ENCODE measurements around the gene TET2.

DNA sequence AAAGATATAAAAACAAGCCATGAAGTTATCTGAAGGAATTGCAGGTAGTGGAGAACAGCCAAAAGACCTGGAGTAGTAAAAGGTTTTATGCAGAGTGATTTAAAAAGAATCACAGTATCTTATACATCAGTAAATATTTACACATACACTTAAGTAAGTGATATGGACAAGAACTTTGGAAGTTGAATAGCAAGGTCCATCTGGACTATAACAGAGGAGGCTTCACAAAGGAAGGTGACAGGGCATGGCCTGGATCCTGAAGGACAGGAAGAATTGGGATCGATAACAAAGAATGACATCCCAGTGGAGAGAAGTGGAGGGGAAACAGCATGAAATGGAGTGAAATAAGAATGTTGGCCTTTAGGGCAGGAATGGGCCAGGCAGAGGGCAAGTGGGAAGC is 46.2 kb downstream of the TET2 start:
- no peak for TF ChIP-seq POLR2A (IDR thresholded peaks at IDR 0.05; ENCODE audit: low read depth, low read length)
- no peak for TF ChIP-seq CEBPB (IDR thresholded peaks at IDR 0.05; ENCODE audit: low read depth, low read length)
- TF ChIP-seq, protein P1, sequence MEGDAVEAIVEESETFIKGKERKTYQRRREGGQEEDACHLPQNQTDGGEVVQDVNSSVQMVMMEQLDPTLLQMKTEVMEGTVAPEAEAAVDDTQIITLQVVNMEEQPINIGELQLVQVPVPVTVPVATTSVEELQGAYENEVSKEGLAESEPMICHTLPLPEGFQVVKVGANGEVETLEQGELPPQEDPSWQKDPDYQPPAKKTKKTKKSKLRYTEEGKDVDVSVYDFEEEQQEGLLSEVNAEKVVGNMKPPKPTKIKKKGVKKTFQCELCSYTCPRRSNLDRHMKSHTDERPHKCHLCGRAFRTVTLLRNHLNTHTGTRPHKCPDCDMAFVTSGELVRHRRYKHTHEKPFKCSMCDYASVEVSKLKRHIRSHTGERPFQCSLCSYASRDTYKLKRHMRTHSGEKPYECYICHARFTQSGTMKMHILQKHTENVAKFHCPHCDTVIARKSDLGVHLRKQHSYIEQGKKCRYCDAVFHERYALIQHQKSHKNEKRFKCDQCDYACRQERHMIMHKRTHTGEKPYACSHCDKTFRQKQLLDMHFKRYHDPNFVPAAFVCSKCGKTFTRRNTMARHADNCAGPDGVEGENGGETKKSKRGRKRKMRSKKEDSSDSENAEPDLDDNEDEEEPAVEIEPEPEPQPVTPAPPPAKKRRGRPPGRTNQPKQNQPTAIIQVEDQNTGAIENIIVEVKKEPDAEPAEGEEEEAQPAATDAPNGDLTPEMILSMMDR (conservative IDR thresholded peaks at IDR 0.05; ENCODE audit: low read depth, low read length): no peak
- no peak for TF ChIP-seq SMC3 (IDR thresholded peaks at IDR 0.05; ENCODE audit: low read depth, low read length)
- TF ChIP-seq NFE2L2 (IDR thresholded peaks at IDR 0.05; ENCODE audit: low read depth, low read length): no peak
- TF ChIP-seq CHD1 (IDR thresholded peaks at IDR 0.05; ENCODE audit: low read depth, low read length): no peak
- TF ChIP-seq BHLHE40 (IDR thresholded peaks at IDR 0.05; ENCODE audit: low read depth, low read length): no peak
- no peak for TF ChIP-seq MAZ (IDR thresholded peaks at IDR 0.05; ENCODE audit: borderline replicate concordance, low read depth, low read length)
- TF ChIP-seq, protein P2, sequence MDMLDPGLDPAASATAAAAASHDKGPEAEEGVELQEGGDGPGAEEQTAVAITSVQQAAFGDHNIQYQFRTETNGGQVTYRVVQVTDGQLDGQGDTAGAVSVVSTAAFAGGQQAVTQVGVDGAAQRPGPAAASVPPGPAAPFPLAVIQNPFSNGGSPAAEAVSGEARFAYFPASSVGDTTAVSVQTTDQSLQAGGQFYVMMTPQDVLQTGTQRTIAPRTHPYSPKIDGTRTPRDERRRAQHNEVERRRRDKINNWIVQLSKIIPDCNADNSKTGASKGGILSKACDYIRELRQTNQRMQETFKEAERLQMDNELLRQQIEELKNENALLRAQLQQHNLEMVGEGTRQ (IDR thresholded peaks at IDR 0.05; ENCODE audit: low read depth, low read length): no peak
- no peak for TF ChIP-seq RAD21 (IDR thresholded peaks at IDR 0.05; ENCODE audit: low read length)
- no peak for TF ChIP-seq MAFK (IDR thresholded peaks at IDR 0.05; ENCODE audit: low read depth, low read length)
- TF ChIP-seq RFX5 (IDR thresholded peaks at IDR 0.05; ENCODE audit: low read depth, low read length): no peak
